GM10248 (cell line): Measurements from ENCODE around the gene PMM2.
"Not testable (repeated sequence)": the region's sequence is repeated elsewhere in the genome, so short reads cannot be mapped to it uniquely, and the experiment has no call there.

Source experiments
- CTCF ChIA-PET: fragments of 300-600 bp; sonication (Branson Sonifier 250); formaldehyde crosslinking; extraction: SDS; loops from one replicate; lab custom pipeline; 2021; ENCODE audit warnings: antibody characterized with exemption; lab: Yijun Ruan, JAX
- POLR2A ChIA-PET: fragments of 350-650 bp; sonication (Branson Sonifier 250); formaldehyde crosslinking; extraction: SDS; loops from one replicate; lab custom pipeline; 2020; ENCODE audit warnings: antibody characterized with exemption; lab: Yijun Ruan, JAX
- DNase-seq: peaks from one replicate; pipeline ENCODE4 v3.0.0; 2012; ENCODE audit errors: extremely low spot score
- CTCF ChIP-seq: IDR thresholded peaks from 2 replicates; pipeline ENCODE4 v1.5.1; 2012; ENCODE audit warnings: mild to moderate bottlenecking, low read depth; ENCODE audit errors: extremely low read depth, missing control alignments, control extremely low read depth

The PMM2 gene

GRCh38 chr16:8795818-8796217 lies 1.8 kb upstream of the PMM2 start:
- no peak for DNase-seq
- POLR2A ChIA-PET = no interaction called here
- CTCF ChIA-PET = interaction anchor here (0.8 to 2.6 kb wide), 4 partner anchors 16 to 86 kb away, joined by 3 to 8 read pairs (median 4); no protein-coding TSS in a partner anchor
- TF ChIP-seq CTCF = no peak

- TF ChIP-seq CTCF = no peak
- no peak for DNase-seq
- ChIA-PET POLR2A (interaction anchor here (0.6 kb wide), 1 partner anchor 145 kb away, joined by 3 read pairs; no protein-coding TSS in a partner anchor), CTCF (interaction anchor here (0.8 to 2.6 kb wide), 6 partner anchors 12 to 85 kb away, joined by 3 to 8 read pairs (median 3); no protein-coding TSS in a partner anchor)
Measured at GRCh38 chr16:8796469-8797363, 923 bp upstream of the PMM2 start.

GRCh38 chr16:8798174-8798527 lies 512 bp downstream of the PMM2 start:
- ChIA-PET POLR2A (interaction anchor here (0.7 to 1.1 kb wide), 2 partner anchors 12 to 71 kb away, joined by 3 read pairs; partner anchors contain the start of gene CARHSP1), CTCF (interaction anchor here (2.6 kb wide), 1 partner anchor 82 kb away, joined by 8 read pairs; no protein-coding TSS in a partner anchor)
- DNase-seq = no peak
- TF ChIP-seq CTCF = no peak

GRCh38 chr16:8798535-8799157 lies 1.0 kb downstream of the PMM2 start:
- no peak for TF ChIP-seq CTCF
- no peak for DNase-seq
- CTCF ChIA-PET = no interaction called here
- POLR2A ChIA-PET = interaction anchor here (1.1 kb wide), 1 partner anchor 70 kb away, joined by 3 read pairs; the partner anchor contains the start of gene CARHSP1

- ChIA-PET POLR2A (interaction anchor here (1.2 kb wide), 1 partner anchor 67 kb away, joined by 3 read pairs; the partner anchor contains the start of gene CARHSP1), CTCF (interaction anchor here (1.1 to 1.6 kb wide), 3 partner anchors 15 to 135 kb away, joined by 3 to 5 read pairs (median 5); partner anchors contain the start of gene CARHSP1)
- no peak for TF ChIP-seq CTCF
- DNase-seq = no peak
Measured at GRCh38 chr16:8801701-8802100, 4.1 kb downstream of the PMM2 start.

GRCh38 chr16:8803733-8804132 lies 6.1 kb downstream of the PMM2 start:
- POLR2A ChIA-PET, DNase-seq: not testable (repeated sequence)
- CTCF ChIA-PET = interaction anchor here (1.0 to 1.2 kb wide), 2 partner anchors 8 to 13 kb away, joined by 3 to 4 read pairs; no protein-coding TSS in a partner anchor
